Measurements from ENCODE around the gene CYP8B1. TPM values are rescaled to one million over a fixed set of nuclear protein-coding genes. Genes with fewer than 3 reads are reported as not detected.

The CYP8B1 gene
- total and polyA plus RNA-seq, 2 of the 13 experiments (the other 11 are each of a cell fraction or from before 2014, with no cell fraction given), result 0.58 to 2.0 TPM

- TF ChIP-seq ARID3A (IDR thresholded peaks at IDR 0.05; ENCODE audit: low read depth, low read length) (peak; percentile 95), NFIC (IDR thresholded peaks at IDR 0.05; ENCODE audit: low read length) (peak; percentile 68), ARID5B (CRISPR knock-in tag; IDR thresholded peaks at IDR 0.05) (peak; percentile 97), ZNF614 (CRISPR knock-in tag; IDR thresholded peaks at IDR 0.05; ENCODE audit: borderline replicate concordance) (peak; percentile 41; the same call in 1 of the 2 replicates), NR2C2 (CRISPR knock-in tag; IDR thresholded peaks at IDR 0.05; ENCODE audit: borderline replicate concordance) (0 out of 2 replicates have a peak, but pooled peaks have one; percentile 40), ATF7 (IDR thresholded peaks at IDR 0.05) (peak; percentile 56), ATF7 (CRISPR knock-in tag; IDR thresholded peaks at IDR 0.05) (no peak; the same call in 1 of the 2 replicates), ARNTL (CRISPR knock-in tag; IDR thresholded peaks at IDR 0.05) (peak; percentile 30), MAFF (IDR thresholded peaks at IDR 0.05; ENCODE audit: low read depth, low read length) (peak; percentile 85), HOXD1 (CRISPR knock-in tag; IDR thresholded peaks at IDR 0.05) (peak; percentile 4; the same call in 1 of the 2 replicates), ESRRA (CRISPR knock-in tag; IDR thresholded peaks at IDR 0.05; ENCODE audit: low read depth) (0 out of 2 replicates have a peak, but pooled peaks have one; percentile 19), ZNF543 (CRISPR knock-in tag; IDR thresholded peaks at IDR 0.05) (peak; percentile 11; the same call in 1 of the 2 replicates), ZNF703 (CRISPR knock-in tag; IDR thresholded peaks at IDR 0.05; ENCODE audit: borderline replicate concordance) (no peak), BRD4 (CRISPR knock-in tag; IDR thresholded peaks at IDR 0.05) (peak; percentile 26; the same call in 1 of the 2 replicates), BHLHE40 (IDR thresholded peaks at IDR 0.05; ENCODE audit: low read length) (peak; percentile 67), YEATS4 (CRISPR knock-in tag; IDR thresholded peaks at IDR 0.05; ENCODE audit: borderline replicate concordance) (no peak; the same call in 1 of the 2 replicates), SMAD3 (CRISPR knock-in tag; IDR thresholded peaks at IDR 0.05) (peak; percentile 19), KDM2A (CRISPR knock-in tag; IDR thresholded peaks at IDR 0.05; ENCODE audit: borderline replicate concordance, low read depth) (peak; percentile 36; the same call in 1 of the 2 replicates), TCF7 (IDR thresholded peaks at IDR 0.05; ENCODE audit: low read depth) (peak; percentile 58), NCOA2 (CRISPR knock-in tag; IDR thresholded peaks at IDR 0.05) (peak; percentile 88), FOXC1 (CRISPR knock-in tag; IDR thresholded peaks at IDR 0.05; ENCODE audit: borderline replicate concordance) (no peak), HNRNPK (IDR thresholded peaks at IDR 0.05; ENCODE audit: low read depth, low read length, poor library complexity, severe bottlenecking) (no peak), SKI (IDR thresholded peaks at IDR 0.05; ENCODE audit: partially characterized antibody) (peak; percentile 30), REXO4 (CRISPR knock-in tag; IDR thresholded peaks at IDR 0.05; ENCODE audit: borderline replicate concordance) (no peak), ZNF562 (CRISPR knock-in tag; IDR thresholded peaks at IDR 0.05; ENCODE audit: borderline replicate concordance) (no peak), ZNF30 (CRISPR knock-in tag; IDR thresholded peaks at IDR 0.05) (no peak), BCL6 (CRISPR knock-in tag; IDR thresholded peaks at IDR 0.05) (peak; percentile 79)
Measured at GRCh38 chr3:42829083-42829627, 46.5 kb downstream of the CYP8B1 start (continued).

Data from HepG2 (cell line).